ENCODE measurements around the gene GMIP.

The GMIP gene

GRCh38 chr19:19637186-19637522 lies 6.3 kb downstream of the GMIP start:
- H3K27ac ChIP-seq, result no peak overlapping the region

GRCh38 chr19:19636573-19637185 lies 6.8 kb downstream of the GMIP start:
- TF ChIP-seq CTCF (conservative IDR thresholded peaks at IDR 0.05), result no peak
- H3K27ac ChIP-seq, result no peak overlapping the region

More at GRCh38 chr19:19637186-19637522, 6.3 kb downstream of the GMIP start:
- no peak for TF ChIP-seq CTCF (conservative IDR thresholded peaks at IDR 0.05)

- no peak overlapping the region for H3K27ac ChIP-seq
- no peak for TF ChIP-seq CTCF (conservative IDR thresholded peaks at IDR 0.05)
Measured at GRCh38 chr19:19635313-19635702, 8.1 kb downstream of the GMIP start.

- H3K27ac ChIP-seq, result no peak overlapping the region
- TF ChIP-seq CTCF (conservative IDR thresholded peaks at IDR 0.05), result no peak
Measured at GRCh38 chr19:19634516-19635312, 8.7 kb downstream of the GMIP start.

GRCh38 chr19:19633711-19634515 lies 9.5 kb downstream of the GMIP start:
- TF ChIP-seq CTCF (conservative IDR thresholded peaks at IDR 0.05), result no peak
- H3K27ac ChIP-seq, result no peak overlapping the region

- TF ChIP-seq CTCF (conservative IDR thresholded peaks at IDR 0.05), result no peak
- H3K27ac ChIP-seq, result no peak overlapping the region
Measured at GRCh38 chr19:19632661-19633060, 10.8 kb downstream of the GMIP start.

GRCh38 chr19:19631346-19631745 lies 12.1 kb downstream of the GMIP start:
- no peak for TF ChIP-seq CTCF (conservative IDR thresholded peaks at IDR 0.05)
- no peak overlapping the region for H3K27ac ChIP-seq

Measured in VCaP (cell line).